ENCODE measurements around the gene EIF5A.

EIF5A gene

DNA sequence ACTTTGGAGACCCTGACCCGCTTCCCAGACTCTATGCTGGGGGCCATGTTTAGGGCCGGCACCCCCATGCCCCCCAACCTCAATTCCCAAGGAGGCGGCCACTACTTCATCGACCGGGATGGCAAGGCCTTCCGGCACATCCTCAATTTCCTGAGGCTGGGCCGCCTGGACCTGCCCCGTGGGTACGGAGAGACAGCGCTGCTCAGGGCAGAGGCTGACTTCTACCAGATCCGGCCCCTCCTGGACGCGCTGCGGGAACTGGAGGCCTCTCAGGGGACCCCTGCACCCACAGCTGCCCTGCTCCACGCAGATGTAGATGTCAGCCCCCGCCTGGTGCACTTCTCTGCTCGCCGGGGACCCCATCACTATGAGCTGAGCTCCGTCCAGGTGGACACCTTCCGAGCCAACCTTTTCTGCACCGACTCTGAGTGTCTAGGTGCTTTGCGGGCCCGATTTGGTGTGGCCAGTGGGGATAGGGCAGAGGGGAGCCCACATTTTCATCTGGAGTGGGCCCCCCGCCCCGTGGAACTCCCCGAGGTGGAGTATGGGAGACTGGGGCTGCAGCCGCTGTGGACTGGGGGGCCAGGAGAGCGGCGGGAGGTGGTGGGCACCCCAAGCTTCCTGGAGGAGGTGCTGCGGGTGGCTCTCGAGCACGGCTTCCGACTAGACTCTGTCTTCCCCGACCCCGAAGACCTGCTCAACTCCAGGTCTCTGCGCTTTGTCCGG is 45.6 kb downstream of the EIF5A start:
- H3K4me3 ChIP-seq (ENCODE audit: low read depth, low read length) = no peak overlapping the region

DNA sequence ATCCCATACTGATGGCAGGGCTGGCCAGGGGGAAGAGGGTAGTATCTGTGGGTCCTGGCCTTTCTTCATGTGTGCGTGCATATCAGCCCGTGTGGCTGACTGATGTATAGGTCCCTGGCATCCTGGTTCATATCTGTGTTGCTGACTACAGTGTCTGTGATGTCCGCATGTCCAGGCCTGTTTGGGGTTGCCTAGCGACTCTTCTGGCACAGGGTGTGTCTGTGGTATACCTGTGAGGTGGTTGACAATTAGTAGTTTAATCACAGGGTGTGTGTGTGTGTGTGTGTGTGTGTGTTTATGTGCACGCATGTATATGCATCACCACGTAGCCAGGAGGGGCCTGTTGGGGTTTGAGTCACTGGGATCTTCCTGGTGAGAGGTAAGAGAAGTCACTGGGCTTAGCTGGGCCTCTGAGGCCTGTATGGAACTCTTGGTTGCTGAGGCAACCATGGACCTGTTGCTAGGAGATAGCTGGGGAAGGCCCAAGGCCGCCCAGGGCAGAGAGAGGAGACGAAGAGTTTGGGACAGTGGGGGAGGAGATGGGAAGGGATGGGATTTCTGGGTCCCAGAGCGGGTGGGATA is 46.9 kb downstream of the EIF5A start:
- H3K4me3 ChIP-seq (ENCODE audit: low read depth, low read length) = no peak overlapping the region

DNA sequence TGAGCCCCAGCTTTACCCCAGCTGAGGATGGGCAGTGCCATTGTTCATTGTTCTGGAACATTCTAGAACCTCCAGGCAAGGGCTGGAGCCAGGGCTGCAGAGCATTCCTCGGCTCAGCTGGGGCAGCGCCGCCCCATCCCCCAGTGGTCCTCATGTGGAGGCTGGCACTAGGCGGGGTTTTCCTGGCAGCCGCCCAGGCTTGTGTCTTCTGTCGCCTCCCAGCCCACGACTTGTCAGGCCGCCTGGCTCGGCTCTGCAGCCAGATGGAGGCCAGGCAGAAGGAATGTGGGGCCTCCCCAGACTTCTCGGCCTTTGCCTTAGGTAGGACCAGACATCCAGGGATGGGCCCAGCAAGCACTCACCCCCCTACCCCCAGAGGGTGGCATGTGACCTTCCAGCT is 47.6 kb downstream of the EIF5A start, which contains the start of gene TMEM95:
TMEM95 (plus strand) TSS at position 104 of the 400 bp plus-strand sequence; CDS start at position 153, 49 bp downstream.
- no peak within 1 kb of the TSS for H3K4me3 ChIP-seq (ENCODE audit: low read depth, low read length)

DNA sequence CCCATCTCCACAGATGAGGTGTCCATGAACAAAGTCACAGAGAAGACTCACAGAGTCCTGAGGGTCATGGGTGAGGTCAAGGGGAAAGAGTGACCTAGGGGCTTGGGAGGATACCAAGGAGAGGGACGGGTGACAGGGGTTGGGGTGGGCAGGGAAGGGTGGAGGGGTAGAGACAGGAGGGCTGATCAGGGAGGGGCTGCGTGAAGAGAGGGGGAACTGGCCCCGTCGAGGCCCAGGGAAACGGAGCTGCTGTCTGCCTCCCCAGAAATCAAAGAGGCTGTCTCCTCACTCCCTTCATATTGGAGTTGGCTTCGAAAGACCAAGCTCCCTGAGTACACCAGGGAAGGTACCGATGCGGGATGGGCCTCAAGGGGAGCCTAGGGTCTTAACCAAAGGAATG is 48.1 kb downstream of the EIF5A start:
- no peak overlapping the region for H3K4me3 ChIP-seq (ENCODE audit: low read depth, low read length)

DNA sequence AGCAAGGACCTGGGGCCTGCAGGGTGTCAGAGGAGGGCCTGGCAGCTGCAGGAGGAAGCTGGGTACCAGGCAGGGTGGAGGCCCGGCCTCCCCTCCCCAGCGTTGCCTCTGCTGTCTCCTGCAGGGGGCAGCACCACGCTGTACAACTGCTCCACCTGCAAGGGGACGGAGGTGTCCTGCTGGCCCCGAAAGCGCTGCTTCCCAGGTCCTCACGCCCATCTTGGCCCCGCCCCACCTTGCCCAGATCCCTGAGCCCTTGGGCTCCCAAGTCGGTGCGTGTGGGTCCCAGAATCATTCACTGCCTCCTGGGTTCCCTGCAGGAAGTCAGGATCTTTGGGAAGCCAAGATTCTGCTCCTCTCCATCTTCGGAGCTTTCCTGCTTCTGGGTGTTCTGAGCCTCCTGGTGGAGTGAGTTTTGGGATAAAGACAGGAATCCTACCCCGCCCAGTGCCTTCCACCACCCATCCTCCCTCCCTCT is 48.7 kb downstream of the EIF5A start:
- H3K4me3 ChIP-seq (ENCODE audit: low read depth, low read length) = no peak overlapping the region

DNA sequence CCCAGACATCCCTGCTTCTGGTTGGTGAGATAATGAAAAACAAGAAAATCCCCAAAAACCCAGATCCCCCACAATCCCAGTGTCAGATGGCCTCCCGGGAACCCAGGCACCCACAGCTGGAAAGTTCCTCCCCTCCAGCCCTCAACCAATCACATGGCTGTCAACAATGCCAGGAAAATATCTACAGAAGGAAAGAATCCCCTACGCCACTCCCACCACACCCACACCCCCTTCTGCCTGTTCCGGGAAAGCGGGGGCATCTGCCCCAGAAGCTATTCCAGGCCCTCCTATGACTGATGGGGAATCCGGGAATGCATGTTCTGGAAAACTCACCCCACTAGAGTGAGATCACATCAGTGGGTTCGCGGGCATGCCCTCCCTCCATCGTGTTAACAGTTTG is 49.3 kb downstream of the EIF5A start:
- no peak overlapping the region for H3K4me3 ChIP-seq (ENCODE audit: low read depth, low read length)

DNA sequence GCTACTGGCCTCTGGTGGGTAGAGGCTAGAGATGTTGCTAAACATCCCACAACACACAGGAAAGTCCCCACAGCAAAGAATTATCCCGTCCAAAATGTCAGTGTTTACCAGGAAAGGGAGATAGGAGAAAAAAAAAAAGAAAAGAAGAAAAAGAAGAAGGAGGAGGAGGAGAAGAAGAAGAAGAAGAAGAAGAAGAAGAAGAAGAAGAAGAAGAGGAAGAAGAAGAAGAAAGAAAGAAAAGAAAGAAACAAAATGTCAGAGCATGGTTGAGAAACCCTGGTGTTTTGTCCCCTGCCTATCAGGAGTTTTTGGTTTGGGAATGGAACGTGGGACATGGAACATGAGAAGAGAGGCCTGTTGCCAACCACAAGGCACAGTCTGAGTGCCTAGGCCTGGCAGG is 50.0 kb downstream of the EIF5A start:
- no peak overlapping the region for H3K4me3 ChIP-seq (ENCODE audit: low read depth, low read length)

DNA sequence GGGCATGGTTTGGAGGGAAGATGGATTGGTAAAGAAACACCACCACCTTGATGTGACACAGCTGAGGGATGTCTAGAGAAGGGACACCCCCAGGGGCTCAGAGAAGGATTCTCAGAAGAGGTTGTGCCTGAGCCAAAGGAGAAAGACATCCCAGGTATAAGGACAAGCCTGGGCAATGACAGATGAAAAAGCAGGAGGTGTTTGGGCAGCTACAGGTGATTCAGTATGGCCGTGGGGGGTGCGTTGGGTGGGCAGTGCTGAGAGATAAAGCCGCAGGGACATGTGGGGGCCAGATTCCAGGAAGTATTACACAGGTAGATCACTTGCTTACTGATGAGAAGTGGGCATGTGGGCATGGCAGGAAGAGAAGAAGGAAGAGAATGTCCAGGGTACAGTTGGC is 54.5 kb downstream of the EIF5A start:
- H3K4me3 ChIP-seq (ENCODE audit: low read depth, low read length) = no peak overlapping the region
